GM19397 (cell line): ENCODE data around the gene SPATA31A3.
"Not testable (repeated sequence)": the region's sequence is repeated elsewhere in the genome, so short reads cannot be mapped to it uniquely, and the experiment has no call there.

ENCODE experiments used
- ATAC-seq: cut with Tn5 transposase; IDR thresholded peaks from one replicate; pipeline ENCODE4 v1.9.1; 2021; ENCODE audit warnings: mild to moderate bottlenecking, moderate library complexity; ENCODE audit not compliant: unreplicated experiment

Gene SPATA31A3

DNA sequence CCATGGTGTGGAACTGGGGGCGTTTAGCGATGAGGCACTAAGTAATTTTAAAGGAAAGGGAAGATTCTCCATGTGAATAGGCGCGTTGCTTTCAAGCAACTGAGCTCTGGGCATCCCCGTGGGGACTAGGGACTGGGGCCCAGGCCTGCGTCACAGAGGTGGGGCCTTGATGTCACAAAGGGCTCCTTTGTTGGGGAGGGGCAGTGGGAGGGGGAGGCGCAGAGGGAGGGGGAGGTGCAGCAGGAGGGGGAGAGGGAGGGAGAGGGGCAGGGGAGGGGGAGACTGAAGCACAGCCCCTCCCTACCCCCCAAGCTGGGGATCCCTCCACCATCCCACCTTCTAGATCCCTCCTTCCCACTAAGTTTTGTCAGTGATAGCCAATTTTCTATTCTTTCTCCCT is at the start of gene SPATA31A3:
Gene SPATA31A3 (minus strand): TSS at position 101 of the 400 bp plus-strand sequence. CDS start 29 bp downstream, at position 72.
- not testable (repeated sequence) for ATAC-seq

DNA sequence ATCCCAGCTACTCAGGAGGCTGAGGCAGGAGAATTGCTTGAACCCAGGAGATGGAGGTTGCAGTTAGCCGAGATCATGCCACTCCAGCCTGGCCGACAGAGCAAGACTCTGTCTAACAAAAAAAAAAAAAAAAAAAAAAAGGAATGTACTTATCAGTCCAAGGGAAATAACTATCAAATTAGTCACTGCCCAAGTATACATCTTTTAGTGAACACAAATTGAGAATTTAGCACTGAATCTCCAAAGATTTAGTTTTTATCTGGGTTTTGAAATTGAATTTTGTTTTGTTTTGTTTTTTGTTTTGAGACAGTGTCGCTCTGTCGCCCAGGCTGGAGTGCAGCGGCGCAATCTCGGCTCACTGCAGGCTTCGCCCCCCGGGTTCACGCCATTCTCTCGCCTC is 39.8 kb downstream of the SPATA31A3 start:
- not testable (repeated sequence) for ATAC-seq

DNA sequence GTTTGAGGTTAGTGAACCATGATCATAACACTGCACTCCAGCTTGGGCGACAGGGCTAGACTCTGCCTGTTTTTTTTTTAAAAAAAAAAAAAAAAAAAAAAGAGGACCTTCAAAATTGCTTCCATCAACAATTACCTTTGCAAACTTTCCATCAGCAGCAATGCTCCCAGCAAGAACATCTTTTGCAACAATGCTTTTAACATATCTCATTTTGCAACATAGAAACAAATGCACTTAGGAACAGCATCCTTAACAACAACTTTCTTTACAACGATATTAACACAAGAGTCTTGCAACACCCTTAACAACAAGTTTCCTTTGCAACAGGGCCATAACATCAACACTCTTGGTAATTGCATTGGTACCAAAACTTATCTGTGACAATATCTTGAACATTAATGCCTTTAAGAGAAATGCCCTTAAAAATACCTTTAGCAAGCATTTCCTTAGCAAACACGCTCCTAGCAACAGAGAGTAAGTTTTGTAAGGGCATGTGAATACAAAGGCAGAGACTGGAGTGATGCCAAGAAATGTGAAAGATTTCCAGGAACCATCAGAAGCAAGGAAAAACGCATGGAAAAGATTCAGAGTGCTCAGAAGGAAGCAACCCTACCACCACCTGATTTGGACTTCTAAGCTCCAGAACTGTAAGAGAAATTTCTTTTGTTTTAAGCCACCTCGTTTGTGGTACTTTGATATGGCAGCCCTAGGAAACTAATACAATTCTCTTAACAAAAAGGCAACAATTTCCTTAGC is 49.8 kb downstream of the SPATA31A3 start:
- not testable (repeated sequence) for ATAC-seq

DNA sequence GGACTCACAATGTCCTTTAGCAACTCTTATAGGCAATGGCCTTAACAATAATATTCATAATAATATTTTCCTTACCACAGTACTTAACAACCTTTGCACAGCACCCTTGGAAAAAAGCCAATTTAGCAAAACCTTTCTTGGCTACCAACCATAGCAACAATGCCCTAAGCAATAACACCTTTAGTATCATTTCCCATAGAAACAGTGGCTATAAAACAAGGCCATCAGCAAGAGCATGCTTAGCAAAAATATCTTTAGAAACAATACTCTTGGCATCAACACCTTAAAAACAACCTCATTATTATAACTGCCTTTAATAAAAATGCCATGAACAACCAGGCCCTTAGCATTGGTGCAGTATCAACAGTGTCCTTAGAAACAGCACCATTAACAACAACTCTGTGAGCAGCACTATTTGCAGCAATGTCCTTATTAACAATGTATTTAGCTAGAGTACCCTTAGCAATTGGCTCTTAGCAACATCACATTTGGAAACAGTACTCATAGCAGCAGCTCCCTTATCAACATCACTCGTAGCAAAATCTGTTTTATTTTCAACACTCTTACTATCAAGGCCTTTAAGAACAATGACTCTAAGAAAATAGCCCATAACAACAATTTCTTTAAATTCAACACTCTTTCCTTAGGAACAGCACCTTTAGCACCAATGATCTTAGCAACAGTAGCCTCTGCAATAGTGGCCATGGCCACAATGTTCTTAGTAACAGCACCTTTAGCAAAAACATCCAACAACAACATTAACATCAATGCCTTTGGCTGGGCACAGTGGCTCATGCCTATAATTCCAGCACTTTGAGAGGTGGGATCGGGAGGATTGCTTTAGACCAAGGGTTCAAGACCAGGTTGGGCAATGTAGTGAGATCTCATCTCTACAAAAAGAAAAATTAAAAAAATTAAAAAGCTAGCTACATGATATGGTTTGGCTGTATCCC is 52.2 kb downstream of the SPATA31A3 start:
- ATAC-seq = not testable (repeated sequence)

DNA sequence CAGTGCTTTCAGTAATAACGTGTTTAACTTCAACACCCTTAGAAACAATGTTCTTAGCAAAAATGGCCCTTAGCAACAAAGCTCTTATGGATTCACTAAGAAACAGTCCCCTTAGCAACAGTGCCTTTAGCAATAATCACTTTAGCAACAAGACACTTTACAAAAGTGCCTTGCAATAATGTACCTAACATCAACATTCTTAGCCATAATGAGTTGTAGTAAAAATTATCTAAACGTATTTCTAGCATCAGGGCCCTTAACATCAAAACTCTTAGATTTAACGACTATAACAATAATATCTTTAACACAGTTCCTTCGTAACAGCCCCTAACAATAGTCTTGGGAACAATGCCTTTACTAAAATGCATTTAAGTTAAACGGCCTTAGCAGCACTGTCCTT is 54.0 kb downstream of the SPATA31A3 start:
- not testable (repeated sequence) for ATAC-seq

DNA sequence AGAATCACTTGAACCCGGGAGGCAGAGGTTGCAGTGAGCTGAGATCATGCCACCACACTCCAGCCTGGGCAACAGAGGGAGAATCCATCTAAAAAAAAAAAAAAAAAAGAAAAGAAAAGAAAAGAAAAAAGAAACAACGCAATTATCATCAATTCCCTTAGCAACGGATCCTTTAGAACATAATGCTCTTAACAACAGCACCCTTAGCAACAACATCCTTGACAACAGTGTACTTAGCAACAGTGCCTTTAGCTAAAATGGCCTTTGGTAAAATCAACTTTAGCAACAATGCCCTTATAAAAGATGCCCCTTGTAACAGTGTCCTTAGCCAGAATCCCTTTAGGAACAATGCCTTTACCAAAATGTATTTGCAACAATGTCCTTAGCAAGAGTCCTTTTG is 54.7 kb downstream of the SPATA31A3 start:
- not testable (repeated sequence) for ATAC-seq
